Measurements from ENCODE around the gene BMP7. TPM values are rescaled to one million over a fixed set of nuclear protein-coding genes. Genes with fewer than 3 reads are reported as not detected.

BMP7 gene
- total and polyA plus RNA-seq, 2 of the 13 experiments (the other 11 are each of a cell fraction or from before 2014, with no cell fraction given) = not detected

GRCh38 chr20:57152557-57152956 lies 113.9 kb downstream of the BMP7 start (continued):
- no peak for TF ChIP-seq ZNF597 (CRISPR knock-in tag; IDR thresholded peaks at IDR 0.05)
- no peak for TF ChIP-seq TRAFD1 (CRISPR knock-in tag; IDR thresholded peaks at IDR 0.05; ENCODE audit: borderline replicate concordance)
- no peak for TF ChIP-seq SCMH1 (CRISPR knock-in tag; IDR thresholded peaks at IDR 0.05; ENCODE audit: borderline replicate concordance)
- TF ChIP-seq ZFP62 (CRISPR knock-in tag; IDR thresholded peaks at IDR 0.05) = no peak
- TF ChIP-seq TBL1XR1 (IDR thresholded peaks at IDR 0.05; ENCODE audit: borderline replicate concordance, low read length, partially characterized antibody) = no peak
- no peak for TF ChIP-seq CENPX (CRISPR knock-in tag; IDR thresholded peaks at IDR 0.05)
- TF ChIP-seq CCDC6 (CRISPR knock-in tag; IDR thresholded peaks at IDR 0.05) = no peak

GRCh38 chr20:57150559-57150958 lies 115.9 kb downstream of the BMP7 start:
- DNase-seq (ENCODE audit: low spot score) (no peak), FAIRE-seq (no peak), ATAC-seq (no peak)
- Histone ChIP-seq H4K20me1 (ENCODE audit: insufficient read depth, low read length) (no peaks in the 10 kb centered on the region), H3K9me3 (ENCODE audit: low read length) (no peaks in the 10 kb centered on the region), H3K4me3 (replicated peaks in 1 of 3; ENCODE audit: insufficient read depth in 1 of 3, low read depth in 2 of 3, low read length in 3 of 3) (no peak overlapping the region), H2AFZ (ENCODE audit: low read length) (no peak overlapping the region), H3K27ac (ENCODE audit: extremely low read length, insufficient read depth, low read length) (no peak overlapping the region), H3K4me1 (ENCODE audit: insufficient read depth, low read length) (no peaks in the 10 kb centered on the region), H3K36me3 (replicated peaks in 1 of 2; ENCODE audit: control insufficient read depth in 1 of 2, insufficient read depth in 2 of 2, low read length in 2 of 2) (no peaks in the 10 kb centered on the region), H3K4me2 (ENCODE audit: low read depth, low read length) (no peak overlapping the region), H3K27me3 (ENCODE audit: control insufficient read depth in 1 of 2, insufficient read depth in 2 of 2, low read length in 2 of 2) (peaks cover 3 to 26% of the 10 kb centered on the region in 2 experiments; a peak in 4 of 5 replicates), H3K9ac (ENCODE audit: insufficient read depth, low read depth, low read length) (no peak overlapping the region), H3K79me2 (ENCODE audit: insufficient read depth, low read length) (no peaks in the 10 kb centered on the region)
- in situ Hi-C loops (cut with HindIII; ENCODE audit: extremely low pct_ligation_motif_present, low pct_unique_long_range_greater_than_20kb) = no loop called here
- 0% methylated on average over 1 of the region's 1 CpG for WGBS (ENCODE audit: low lambda C conversion rate)
- ChIA-PET POLR2A (no interaction called here), CTCF (ENCODE audit: low intra/inter-chr PET ratio, low total read pairs) (no interaction called here)
- intact Hi-C loops (cut with micrococcal nuclease; ENCODE audit: unreplicated experiment) = no loop called here
- BruUV-seq (replicated peaks) = no TSS peak
- TF ChIP-seq TSC22D2 (CRISPR knock-in tag; IDR thresholded peaks at IDR 0.05; ENCODE audit: borderline replicate concordance) (no peak), GLI4 (CRISPR knock-in tag; IDR thresholded peaks at IDR 0.05; ENCODE audit: borderline replicate concordance) (no peak), BCL3 (CRISPR knock-in tag; IDR thresholded peaks at IDR 0.05) (no peak), ARHGAP35 (CRISPR knock-in tag; IDR thresholded peaks at IDR 0.05; ENCODE audit: borderline replicate concordance) (no peak), ZNF530 (CRISPR knock-in tag; IDR thresholded peaks at IDR 0.05; ENCODE audit: low read depth) (no peak), TFE3 (CRISPR knock-in tag; IDR thresholded peaks at IDR 0.05) (no peak), CREB1 (IDR thresholded peaks at IDR 0.05) (no peak), CREB1 (CRISPR knock-in tag; IDR thresholded peaks at IDR 0.05) (no peak), ZNF441 (CRISPR knock-in tag; IDR thresholded peaks at IDR 0.05; ENCODE audit: borderline replicate concordance) (no peak), ATF5 (CRISPR knock-in tag; IDR thresholded peaks at IDR 0.05; ENCODE audit: low read depth) (no peak), TMF1 (CRISPR knock-in tag; IDR thresholded peaks at IDR 0.05; ENCODE audit: low read depth) (no peak)
